Fibroblast of mammary gland (primary cell): Measurements from ENCODE around the gene DGKA.
A peak's percentile ranks its signal among the peaks of the same experiment; 100 is the strongest.

Source experiments
- DNase-seq: peaks from one replicate; pipeline ENCODE4 v3.0.0-alpha.2; 2010; ENCODE audit warnings: low read depth
- H3K4me3 ChIP-seq: 2 replicates; pipeline ENCODE4 v1.5.1; 2011; ENCODE audit warnings: low read depth, mild to moderate bottlenecking, low read length, moderate library complexity; ENCODE audit not compliant: control insufficient read depth
- TF ChIP-seq, protein P1 (sequence below): conservative IDR thresholded peaks from 2 replicates; pipeline ENCODE4 v1.5.1; 2011; ENCODE audit warnings: low read depth, low read length, inconsistent platforms; ENCODE audit not compliant: control insufficient read depth, insufficient read depth

DGKA gene

GRCh38 chr12:55925870-55926737 lies 4.9 kb upstream of the DGKA start:
- TF ChIP-seq, protein P1, sequence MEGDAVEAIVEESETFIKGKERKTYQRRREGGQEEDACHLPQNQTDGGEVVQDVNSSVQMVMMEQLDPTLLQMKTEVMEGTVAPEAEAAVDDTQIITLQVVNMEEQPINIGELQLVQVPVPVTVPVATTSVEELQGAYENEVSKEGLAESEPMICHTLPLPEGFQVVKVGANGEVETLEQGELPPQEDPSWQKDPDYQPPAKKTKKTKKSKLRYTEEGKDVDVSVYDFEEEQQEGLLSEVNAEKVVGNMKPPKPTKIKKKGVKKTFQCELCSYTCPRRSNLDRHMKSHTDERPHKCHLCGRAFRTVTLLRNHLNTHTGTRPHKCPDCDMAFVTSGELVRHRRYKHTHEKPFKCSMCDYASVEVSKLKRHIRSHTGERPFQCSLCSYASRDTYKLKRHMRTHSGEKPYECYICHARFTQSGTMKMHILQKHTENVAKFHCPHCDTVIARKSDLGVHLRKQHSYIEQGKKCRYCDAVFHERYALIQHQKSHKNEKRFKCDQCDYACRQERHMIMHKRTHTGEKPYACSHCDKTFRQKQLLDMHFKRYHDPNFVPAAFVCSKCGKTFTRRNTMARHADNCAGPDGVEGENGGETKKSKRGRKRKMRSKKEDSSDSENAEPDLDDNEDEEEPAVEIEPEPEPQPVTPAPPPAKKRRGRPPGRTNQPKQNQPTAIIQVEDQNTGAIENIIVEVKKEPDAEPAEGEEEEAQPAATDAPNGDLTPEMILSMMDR = no peak
- DNase-seq = no peak
- peak overlapping the region; percentile 98 for H3K4me3 ChIP-seq

- peak; percentile 90 for DNase-seq
- TF ChIP-seq, protein P1 = peak; percentile 59
- H3K4me3 ChIP-seq = peak overlapping the region; percentile 98
These were observed 4.0 kb upstream of the DGKA start for GRCh38 chr12:55926738-55927587.

- DNase-seq = peak; percentile 82
- TF ChIP-seq, protein P1 = no peak
- peak within 1 kb of the TSS; percentile 98 for H3K4me3 ChIP-seq
These were observed 3.1 kb upstream of the DGKA start, which contains the start of gene PYM1 for GRCh38 chr12:55927588-55928502. Gene PYM1, minus strand, starts transcription at chr12:55927894. Its CDS starts 133 bp downstream, at chr12:55927761.

DNA sequence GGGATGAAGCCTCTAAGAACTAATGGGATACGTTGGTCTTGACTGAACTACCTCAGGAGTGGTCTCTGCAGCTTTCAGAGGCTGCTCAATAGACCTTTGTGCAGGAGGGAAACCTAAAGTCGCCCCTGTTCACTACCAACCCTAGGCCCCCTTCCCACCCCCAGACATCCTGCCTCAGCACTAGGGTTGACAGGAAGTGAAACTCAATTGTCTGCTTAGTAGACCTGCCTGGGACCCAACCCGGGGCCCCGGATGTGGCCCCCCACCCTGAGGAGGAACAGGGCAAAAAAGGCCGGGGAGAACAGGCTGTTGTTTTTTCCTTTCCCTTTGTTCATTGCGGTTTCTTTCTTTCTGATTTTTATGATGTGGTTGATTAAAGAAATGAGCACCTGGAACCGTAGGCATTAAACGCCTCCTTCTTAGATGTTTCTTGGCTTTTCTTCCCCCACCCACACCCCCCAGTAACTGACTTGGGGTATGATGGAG lies 1.6 kb upstream of the DGKA start:
- TF ChIP-seq, protein P1 = no peak
- no peak for DNase-seq
- no peak overlapping the region for H3K4me3 ChIP-seq

DNA sequence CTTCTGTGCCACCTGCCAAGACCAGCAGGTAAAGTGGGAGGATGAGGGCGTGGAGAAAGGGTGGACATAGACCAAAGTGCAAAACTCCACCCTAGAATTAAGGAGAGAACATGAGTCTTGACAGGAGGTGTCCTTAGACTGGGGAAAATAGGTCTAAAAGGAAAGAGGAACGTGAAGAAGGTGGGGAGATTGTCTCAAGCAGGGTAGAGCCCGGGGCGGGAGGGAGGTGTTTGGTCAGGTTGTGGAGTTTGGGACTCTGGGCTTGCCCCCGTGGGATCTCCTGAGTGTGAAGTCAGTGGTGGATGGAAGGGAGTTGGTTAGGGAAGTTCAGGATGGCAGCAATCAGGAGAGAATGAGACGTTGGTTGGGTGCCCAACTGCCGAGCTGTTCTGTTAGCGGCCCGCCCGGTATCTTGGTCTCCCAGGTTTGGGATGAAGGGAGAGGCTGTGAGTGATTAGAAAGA lies 386 bp downstream of the DGKA start:
- peak overlapping the region; percentile 78 for H3K4me3 ChIP-seq
- DNase-seq = no peak
- TF ChIP-seq, protein P1 = no peak
